DMS114 treated with DMSO at 0.1 percent for 48 hours (cell line): Measurements from ENCODE around the gene KCTD10.
"Not testable (repeated sequence)": the region's sequence is repeated elsewhere in the genome, so short reads cannot be mapped to it uniquely, and the experiment has no call there.

Experiments
- DNase-seq: peaks from one replicate; lab custom pipeline; 2025; ENCODE audit not compliant: unreplicated experiment; lab: John Stamatoyannopoulos, UW

KCTD10 gene

DNA sequence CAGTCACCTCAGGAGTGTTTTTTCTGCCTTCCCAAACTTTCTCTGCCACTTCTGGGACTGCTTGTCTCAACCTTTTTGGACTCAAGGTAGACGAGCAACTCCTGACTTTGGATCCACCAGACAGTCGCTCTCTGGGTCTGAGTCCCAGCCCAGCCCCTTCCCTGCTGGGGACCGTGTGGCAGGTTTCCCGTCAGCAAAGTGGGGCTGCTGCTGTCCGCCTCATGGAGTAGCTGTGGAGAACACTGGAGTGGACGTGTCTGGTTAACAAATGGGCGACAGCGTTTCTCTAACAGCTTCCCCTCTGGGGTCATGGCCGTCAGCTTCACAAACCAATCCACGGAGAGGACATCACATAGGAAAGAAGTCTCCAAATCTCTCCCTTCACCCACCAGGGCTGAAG lies 54.8 kb downstream of the KCTD10 start:
- no peak for DNase-seq

DNA sequence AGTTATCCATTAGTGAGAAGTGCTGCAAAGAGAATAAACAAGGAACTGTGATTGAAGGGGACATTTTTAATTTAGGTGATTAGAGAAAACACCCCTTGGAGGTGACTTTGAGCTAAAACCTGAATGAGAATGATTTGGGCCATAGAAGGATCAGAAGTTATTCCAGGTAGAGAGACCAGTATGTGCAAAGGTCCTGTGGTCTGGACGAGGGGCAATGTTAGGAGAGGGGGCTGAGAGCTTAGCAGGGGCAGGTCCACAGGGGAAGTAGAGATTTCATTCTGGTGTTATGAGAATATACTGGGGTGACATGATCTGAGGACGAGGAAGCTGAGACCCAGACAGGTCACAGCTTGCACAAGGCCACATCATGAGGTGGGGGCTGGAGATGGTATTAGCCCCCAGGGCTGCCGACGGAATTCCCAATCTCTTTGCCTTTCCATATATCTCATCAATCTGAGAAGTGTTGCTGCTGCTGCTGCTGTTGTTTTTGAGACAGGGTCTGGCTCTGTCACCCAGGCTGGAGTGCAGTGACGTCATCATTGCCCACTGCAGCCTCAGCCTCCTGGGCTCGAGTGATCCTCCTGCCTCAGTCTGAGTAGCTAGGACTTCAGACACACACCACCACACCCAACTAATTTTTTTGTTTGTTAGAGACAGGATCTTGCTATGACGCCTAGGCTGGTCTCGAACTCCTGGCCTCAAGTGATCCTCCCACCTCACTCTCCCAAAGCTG lies 55.6 kb downstream of the KCTD10 start:
- no peak for DNase-seq

- DNase-seq, result no peak
Observed at GRCh38 chr12:109418848-109419480, 58.1 kb downstream of the KCTD10 start.

GRCh38 chr12:109406147-109406546 lies 71.0 kb downstream of the KCTD10 start:
- DNase-seq, result not testable (repeated sequence)

GRCh38 chr12:109404841-109405240 lies 72.3 kb downstream of the KCTD10 start:
- DNase-seq, result not testable (repeated sequence)
